Heart right ventricle (tissue), 16 donors: Measurements from ENCODE around the gene L3MBTL1. TPM values are rescaled to one million over a fixed set of nuclear protein-coding genes. Genes with fewer than 3 reads are reported as not detected.
A peak's percentile ranks its signal among the peaks of the same experiment; 100 is the strongest.

Source experiments
- ATAC-seq, 8 donors: fragments of 200-7000 bp; cut with Tn5 transposase; one replicate each; pipeline ENCODE4 v1.9.1; 2020; ENCODE audit warnings: mild to moderate bottlenecking in 8 of 8, moderate library complexity in 8 of 8, moderate number of reproducible peaks in 1 of 8
- DNase-seq, 2 donors: peaks; one replicate each; pipeline ENCODE4 v3.0.0-alpha.2; 2020
- H3K27ac ChIP-seq, 10 donors: fragments of 200-600 bp; sonication (generic) in 2 of 10; one replicate each; pipeline versions ENCODE4 v1.5.0 to v1.8.0; 2020 to 2022; ENCODE audit warnings: mild to moderate bottlenecking in 3 of 10
- H3K27me3 ChIP-seq, 7 donors: fragments of 200-600 bp; one replicate each; pipeline ENCODE4 v1.8.0; 2021 to 2022; ENCODE audit warnings: mild to moderate bottlenecking in 2 of 7
- H3K36me3 ChIP-seq, 9 donors: fragments of 200-600 bp; sonication (generic) in 1 of 9; one replicate each; pipeline versions ENCODE4 v1.5.0 to v1.8.0; 2020 to 2022; ENCODE audit warnings: mild to moderate bottlenecking in 2 of 9
- H3K4me1 ChIP-seq, 9 donors: fragments of 200-600 bp; sonication (generic) in 1 of 9; one replicate each; pipeline versions ENCODE4 v1.5.0 to v1.8.0; 2020 to 2022; ENCODE audit warnings: mild to moderate bottlenecking in 4 of 9
- H3K4me3 ChIP-seq, 10 donors: fragments of 200-600 bp; sonication (generic) in 2 of 10; one replicate each; pipeline versions ENCODE4 v1.5.0 to v1.8.0; 2020 to 2022; ENCODE audit warnings: mild to moderate bottlenecking in 7 of 10, moderate library complexity in 2 of 10
- H3K9me3 ChIP-seq, 11 donors: fragments of 200-600 bp in 10 of 11; sonication (generic) in 2 of 11; one replicate each; pipeline versions ENCODE4 v1.5.0 to v1.8.0; 2013 to 2022; ENCODE audit warnings: mild to moderate bottlenecking in 2 of 11, control low read depth in 1 of 11, moderate library complexity in 1 of 11
- WGBS, 2 donors: extraction: QIAGEN DNeasy Blood & Tissue Kit; methylation state at CpG; one replicate each; pipeline ENCODE4 v1.1.7; 2013; ENCODE audit warnings: inconsistent platforms in 1 of 2; 5-methylcytosine and 5-hydroxymethylcytosine counted together
- intact Hi-C, 10 donors: fragments of 100-400 bp; cut with DNase I; formaldehyde crosslinking; loops; one replicate each; pipeline versions ENCODE4 v1.11.1 to v1.14.2; 2022
- polyA plus RNA-seq, 2 donors: library from polyadenylated mRNA; stranded (reverse); fragments of 200-250 nt; gene quantifications; one replicate each; pipeline ENCODE4 v1.2.3, GENCODE V29; 2013
- total RNA-seq, 10 donors: library from RNA; stranded (reverse); fragmentation: NEBNext Ultra II Directional in 3 of 10; extraction: Animal tissue kit (Norgen Biotek cat#: 25700) in 3 of 10; gene quantifications; one replicate each; pipeline versions ENCODE4 v1.2.1 to v1.2.4, GENCODE V29; 2021 to 2023
- TF ChIP-seq, protein P1 (sequence below), 9 donors: fragments of 200-600 bp; sonication (generic) in 2 of 9; IDR thresholded peaks; one replicate each; pipeline versions ENCODE4 v1.5.0 to v1.8.0; 2021 to 2022; ENCODE audit warnings: antibody characterized with exemption in 9 of 9, mild to moderate bottlenecking in 5 of 9, moderate library complexity in 1 of 9
- donor health status: Arrhythmogenic right ventricular cardiomyopathy.
- donor health status: ischemic (EF 13 %, LVEDD 7.1; RV severe dilation, severe dysfunction).
- donor health status: healthy with polysubstance abuse.
- donor health status: DM: no; HTN: yes; CAD: no.
- donor health status: DM: no; HTN: no; CAD: no.
- donor health status: ischemic (EF 25% LVEDD 6.9; RV normal size, moderate dysfunction).
- donor health status: ischemic (EF 25% LVEDD 5.7; RV mildly dilated, moderate dysfunction).
- donor health status: healthy.
- donor health status: DM: yes; HTN: yes; CAD: no.
- donor health status: Ischemic cardiomyopathy.
- donor health status: ischemic (EF 35%, LVEDD 5.7; RV mildly dilated, moderate dysfunction).
- donor health status: nonischemic (EF 11% LVEDD 7.7; RV severe dilation, severe dysfunction).
- donor health status: DM: yes; HTN: yes; CAD: no.
- donor health status: PGD.
- donor health status: ischemic (EF 29% LVEDD 5.4; RV normal size, mild dysfunction).
- donor health status: nonischemic (EF 23%, LVEDD 6.1; RV moderate dilation, normal function).

Gene L3MBTL1
- total and polyA plus RNA-seq, 12 donors: 1.2 to 9.0 (median 4.9) TPM

DNA sequence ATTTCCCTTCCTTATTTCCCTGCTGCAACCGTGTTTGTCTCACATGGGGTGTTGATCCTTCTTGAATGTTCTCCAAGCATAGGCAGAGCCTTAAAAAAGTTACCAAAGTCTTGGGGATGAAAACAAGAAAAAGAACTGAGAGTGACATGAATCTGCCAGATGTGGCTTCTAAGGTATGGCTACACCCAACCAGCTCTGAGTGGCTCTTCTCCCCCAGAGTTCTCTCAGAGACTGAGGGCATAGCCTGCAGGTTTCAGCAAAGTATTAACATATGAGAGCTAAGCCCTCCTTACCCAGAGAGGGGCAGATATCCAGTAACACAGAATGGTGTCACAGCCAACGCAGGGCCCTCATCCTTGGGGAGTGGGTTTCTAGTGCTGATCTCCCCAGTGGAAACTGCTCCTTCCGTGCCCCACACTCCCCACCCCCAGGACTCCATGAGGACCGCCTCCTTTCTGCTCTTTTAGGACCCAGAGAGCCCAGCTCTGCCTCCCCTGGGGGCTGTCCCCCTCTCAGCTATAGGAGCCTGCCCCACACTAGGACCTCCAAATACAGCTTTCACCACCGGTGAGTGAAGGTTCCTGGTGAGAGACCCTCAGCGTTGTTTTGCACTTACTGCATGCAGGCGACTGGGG lies 28.0 kb downstream of the L3MBTL1 start:
- Histone ChIP-seq H3K27me3 (no peaks in the 10 kb centered on the region), H3K27ac (no peak overlapping the region), H3K9me3 (no peaks in the 10 kb centered on the region), H3K36me3 (peaks cover 0 to 36% (median 0%) of the 10 kb centered on the region in 9 donors), H3K4me1 (peaks cover 0 to 8% (median 0%) of the 10 kb centered on the region in 9 donors), H3K4me3 (no peak overlapping the region)
- intact Hi-C loops: loop anchor here in 6 of 10 donors (5.0 to 10.0 kb wide), 5 partner anchors 57 to 549 kb away; partner anchors contain the start of gene IFT52 (in 1 of the 6)
- no peak for DNase-seq
- TF ChIP-seq, protein P1, sequence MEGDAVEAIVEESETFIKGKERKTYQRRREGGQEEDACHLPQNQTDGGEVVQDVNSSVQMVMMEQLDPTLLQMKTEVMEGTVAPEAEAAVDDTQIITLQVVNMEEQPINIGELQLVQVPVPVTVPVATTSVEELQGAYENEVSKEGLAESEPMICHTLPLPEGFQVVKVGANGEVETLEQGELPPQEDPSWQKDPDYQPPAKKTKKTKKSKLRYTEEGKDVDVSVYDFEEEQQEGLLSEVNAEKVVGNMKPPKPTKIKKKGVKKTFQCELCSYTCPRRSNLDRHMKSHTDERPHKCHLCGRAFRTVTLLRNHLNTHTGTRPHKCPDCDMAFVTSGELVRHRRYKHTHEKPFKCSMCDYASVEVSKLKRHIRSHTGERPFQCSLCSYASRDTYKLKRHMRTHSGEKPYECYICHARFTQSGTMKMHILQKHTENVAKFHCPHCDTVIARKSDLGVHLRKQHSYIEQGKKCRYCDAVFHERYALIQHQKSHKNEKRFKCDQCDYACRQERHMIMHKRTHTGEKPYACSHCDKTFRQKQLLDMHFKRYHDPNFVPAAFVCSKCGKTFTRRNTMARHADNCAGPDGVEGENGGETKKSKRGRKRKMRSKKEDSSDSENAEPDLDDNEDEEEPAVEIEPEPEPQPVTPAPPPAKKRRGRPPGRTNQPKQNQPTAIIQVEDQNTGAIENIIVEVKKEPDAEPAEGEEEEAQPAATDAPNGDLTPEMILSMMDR (IDR thresholded peaks at IDR 0.05): no peak
- ATAC-seq: no peak
- WGBS, 2 donors: 79 to 86% methylated on average over 7 of the region's 7 CpGs

DNA sequence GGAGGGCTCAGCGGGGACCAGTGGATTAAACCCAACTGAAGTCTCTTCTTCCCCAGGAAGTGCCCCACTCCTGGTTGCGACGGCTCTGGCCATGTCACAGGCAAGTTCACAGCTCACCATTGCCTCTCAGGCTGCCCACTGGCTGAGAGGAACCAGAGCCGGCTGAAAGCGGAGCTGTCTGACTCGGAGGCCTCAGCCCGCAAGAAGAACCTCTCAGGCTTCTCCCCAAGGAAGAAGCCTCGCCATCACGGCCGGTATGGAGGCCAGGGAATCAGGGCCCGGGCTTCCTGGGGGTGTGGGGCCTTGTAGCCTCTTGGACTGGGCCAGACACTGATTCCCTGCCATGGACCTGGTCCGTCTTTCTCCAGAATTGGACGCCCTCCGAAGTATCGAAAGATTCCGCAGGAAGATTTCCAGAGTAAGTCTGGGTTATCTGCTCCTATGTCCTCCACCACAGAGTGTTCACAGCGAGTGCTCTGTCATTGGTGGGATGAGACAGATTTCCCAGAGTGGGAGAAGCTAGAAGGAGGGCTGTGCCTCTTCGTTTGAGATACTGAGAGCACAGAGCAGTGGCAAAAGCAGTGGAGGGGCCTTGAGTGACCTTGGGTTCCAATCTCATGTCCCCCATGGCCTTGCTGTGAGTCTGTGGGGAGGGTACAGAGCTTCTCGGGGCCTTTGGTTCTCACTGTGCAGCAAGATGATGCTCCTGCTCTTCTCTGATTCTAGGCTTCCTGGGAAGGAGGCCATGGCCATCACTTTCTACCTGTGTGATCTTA lies 28.7 kb downstream of the L3MBTL1 start:
- no peak for DNase-seq
- Histone ChIP-seq H3K9me3 (no peaks in the 10 kb centered on the region), H3K36me3 (peaks cover 0 to 44% (median 0%) of the 10 kb centered on the region in 9 donors), H3K4me3 (no peak overlapping the region), H3K27ac (no peak overlapping the region), H3K4me1 (peaks cover 0 to 8% (median 0%) of the 10 kb centered on the region in 9 donors), H3K27me3 (no peaks in the 10 kb centered on the region)
- intact Hi-C loops: loop anchor here in 6 of 10 donors (5.0 to 10.0 kb wide), 5 partner anchors 56 to 549 kb away; partner anchors contain the start of gene IFT52 (in 1 of the 6)
- no peak for ATAC-seq
- TF ChIP-seq, protein P1 (IDR thresholded peaks at IDR 0.05): no peak
- 87 to 90% methylated on average over 19 of the region's 19 CpGs for WGBS, 2 donors

DNA sequence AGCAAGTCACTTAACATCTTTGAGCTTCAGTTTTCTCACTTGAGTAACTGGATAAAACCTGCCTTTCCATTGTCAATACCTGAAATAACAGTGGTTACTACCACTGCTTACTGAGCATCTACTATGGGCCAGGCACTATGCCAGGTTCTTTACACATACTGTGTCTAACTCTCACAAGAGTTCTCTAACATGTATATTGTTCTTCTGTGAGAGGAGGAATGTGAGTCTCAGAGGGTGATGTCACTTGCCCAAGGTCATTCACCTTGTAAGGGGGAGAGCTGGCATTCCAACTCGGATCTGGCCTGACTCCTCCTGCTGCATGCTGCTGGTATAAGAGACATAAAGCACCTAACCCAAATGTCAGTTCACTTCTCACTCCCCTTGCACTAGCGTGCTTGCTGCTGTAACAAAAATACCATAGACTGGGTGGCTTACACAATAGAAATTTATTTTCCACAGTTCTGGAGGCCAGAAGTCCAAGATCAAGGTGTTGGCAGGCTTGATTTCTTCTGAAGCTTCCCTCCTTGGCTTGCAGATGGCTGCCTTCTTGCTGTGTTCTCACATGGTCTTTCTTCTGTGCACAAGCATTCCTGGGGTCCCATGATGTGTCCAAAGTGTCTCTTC lies 29.4 kb downstream of the L3MBTL1 start:
- ATAC-seq (peak in 1 of 8 donors; percentile 33), DNase-seq (no peak)
- H3K27me3 ChIP-seq: no peaks in the 10 kb centered on the region
- intact Hi-C loops: loop anchor here in 6 of 10 donors (5.0 to 10.0 kb wide), 5 partner anchors 55 to 548 kb away; partner anchors contain the start of gene IFT52 (in 1 of the 6)
- no peak overlapping the region for H3K4me3 ChIP-seq
- peaks cover 0 to 49% (median 0%) of the 10 kb centered on the region in 9 donors for H3K36me3 ChIP-seq
- no peak overlapping the region for H3K27ac ChIP-seq
- peaks cover 0 to 8% (median 0%) of the 10 kb centered on the region in 9 donors for H3K4me1 ChIP-seq
- 60 to 61% methylated on average over 2 of the region's 2 CpGs for WGBS, 2 donors
- H3K9me3 ChIP-seq: no peaks in the 10 kb centered on the region
- TF ChIP-seq, protein P1 (IDR thresholded peaks at IDR 0.05): no peak
